Measurements from ENCODE around the gene SMAD5. TPM values are rescaled to one million over a fixed set of nuclear protein-coding genes. Genes with fewer than 3 reads are reported as not detected.
A peak's percentile ranks its signal among the peaks of the same experiment; 100 is the strongest.

SMAD5 gene
- total and polyA plus RNA-seq, 2 of the 4 experiments (the other 2 are of a cell fraction), result 37.4 to 101 TPM

- 100% methylated on average over 1 of the region's 4 CpGs; no CpG with 5 or more reads in 1 of the 2 experiments for WGBS, 2 experiments (ENCODE audit: extremely low coverage in 2 of 2, insufficient read length in 1 of 2)
- H2BK5ac ChIP-seq (ENCODE audit: low read depth, low read length, poor library complexity, severe bottlenecking), result no peak overlapping the region
Observed at GRCh38 chr5:136197462-136198142, 65.0 kb downstream of the SMAD5 start.

More at GRCh38 chr5:136197462-136198142, 65.0 kb downstream of the SMAD5 start:
- Histone ChIP-seq H3K14ac (replicated peaks; ENCODE audit: low read depth, low read length) (no peak overlapping the region), H4K5ac (ENCODE audit: low read depth, low read length) (no peak overlapping the region), H3K27me3 (ENCODE audit: control insufficient read depth, insufficient read depth, low read length) (peaks cover 52% of the 10 kb centered on the region), H3K4me2 (ENCODE audit: low read depth, low read length) (no peak overlapping the region), H2BK15ac (ENCODE audit: low read depth, low read length) (no peak overlapping the region), H3K18ac (ENCODE audit: low read depth, low read length) (no peak overlapping the region), H3K9me1 (ENCODE audit: insufficient read depth, low read length) (no peaks in the 10 kb centered on the region), H3K36me3 (ENCODE audit: control insufficient read depth, insufficient read depth, low read length) (no peaks in the 10 kb centered on the region), H3K4me3 (ENCODE audit: insufficient read depth, low read depth, low read length) (no peak overlapping the region), H3K9ac (ENCODE audit: low read depth, low read length) (no peak overlapping the region), H2AFZ (replicated peaks; ENCODE audit: low read length, poor library complexity) (no peak overlapping the region), H2BK20ac (ENCODE audit: low read depth, low read length) (no peak overlapping the region), H4K91ac (ENCODE audit: insufficient read depth, low read depth, low read length) (no peak overlapping the region), H3K23ac (ENCODE audit: low read depth, low read length) (no peak overlapping the region), H3K56ac (ENCODE audit: extremely low read depth, insufficient read depth, low read length) (no peak overlapping the region), H3K4me1 (ENCODE audit: control insufficient read depth, insufficient read depth, low read length) (no peaks in the 10 kb centered on the region; the same call in 1 of the 2 replicates), H3K4ac (ENCODE audit: low read depth, low read length) (no peak overlapping the region), H2AK9ac (replicated peaks; ENCODE audit: low read depth, low read length, poor library complexity) (peak overlapping the region; percentile 20), H3K9me3 (ENCODE audit: control insufficient read depth, insufficient read depth, low read length) (no peaks in the 10 kb centered on the region), H2BK120ac (ENCODE audit: low read depth, low read length) (no peak overlapping the region), H4K8ac (ENCODE audit: low read depth in 2 of 2, low read length in 2 of 2) (no peak overlapping the region), H4K20me1 (ENCODE audit: insufficient read depth, low read length) (no peaks in the 10 kb centered on the region), H3K79me1 (ENCODE audit: low read depth in 1 of 2, low read length in 2 of 2) (no peaks in the 10 kb centered on the region), H3K27ac (ENCODE audit: insufficient read depth, low read length) (no peak overlapping the region), H2AK5ac (ENCODE audit: low read depth, low read length) (no peak overlapping the region)
- no peak for DNase-seq
- no TSS peak for BruUV-seq (replicated peaks)
- in situ Hi-C loops (cut with MboI; ENCODE audit: low sequenced_read_pairs) (no loop called here), intact Hi-C loops (cut with micrococcal nuclease) (no loop called here), dilution Hi-C loops (cut with HindIII; ENCODE audit: low sequenced_read_pairs, unreplicated experiment) (no loop called here)
- CTCF ChIA-PET, result no interaction called here
- TF ChIP-seq USF2 (IDR thresholded peaks at IDR 0.05; ENCODE audit: low read depth, low read length) (no peak), RFX5 (IDR thresholded peaks at IDR 0.05; ENCODE audit: low read depth, low read length) (no peak), MXI1 (IDR thresholded peaks at IDR 0.05; ENCODE audit: borderline replicate concordance, low read depth, low read length) (no peak), NFE2L2 (IDR thresholded peaks at IDR 0.05; ENCODE audit: low read depth, low read length) (no peak), RCOR1 (IDR thresholded peaks at IDR 0.05; ENCODE audit: insufficient replicate concordance, low read length) (no peak), POLR2A (IDR thresholded peaks at IDR 0.05; ENCODE audit: low read depth, low read length) (no peak), SMC3 (IDR thresholded peaks at IDR 0.05; ENCODE audit: low read depth, low read length) (no peak), BHLHE40 (IDR thresholded peaks at IDR 0.05; ENCODE audit: low read depth, low read length) (no peak), MAFK (IDR thresholded peaks at IDR 0.05; ENCODE audit: low read depth, low read length) (no peak), CHD1 (IDR thresholded peaks at IDR 0.05; ENCODE audit: low read depth, low read length) (no peak), RAD21 (IDR thresholded peaks at IDR 0.05; ENCODE audit: low read length) (no peak), CEBPB (IDR thresholded peaks at IDR 0.05; ENCODE audit: low read depth, low read length) (no peak)
- TF ChIP-seq, protein P1, sequence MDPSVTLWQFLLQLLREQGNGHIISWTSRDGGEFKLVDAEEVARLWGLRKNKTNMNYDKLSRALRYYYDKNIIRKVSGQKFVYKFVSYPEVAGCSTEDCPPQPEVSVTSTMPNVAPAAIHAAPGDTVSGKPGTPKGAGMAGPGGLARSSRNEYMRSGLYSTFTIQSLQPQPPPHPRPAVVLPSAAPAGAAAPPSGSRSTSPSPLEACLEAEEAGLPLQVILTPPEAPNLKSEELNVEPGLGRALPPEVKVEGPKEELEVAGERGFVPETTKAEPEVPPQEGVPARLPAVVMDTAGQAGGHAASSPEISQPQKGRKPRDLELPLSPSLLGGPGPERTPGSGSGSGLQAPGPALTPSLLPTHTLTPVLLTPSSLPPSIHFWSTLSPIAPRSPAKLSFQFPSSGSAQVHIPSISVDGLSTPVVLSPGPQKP (IDR thresholded peaks at IDR 0.05; ENCODE audit: borderline replicate concordance, low read depth, low read length), result no peak
- no peak for ATAC-seq (ENCODE audit: low read depth)
- POLR2A ChIA-PET (ENCODE audit: unreplicated experiment), result no interaction called here
